Kidney tubule cell (primary cell): ENCODE results near the gene ACOT8.
"Not testable (repeated sequence)": the region's sequence is repeated elsewhere in the genome, so short reads cannot be mapped to it uniquely, and the experiment has no call there.

ENCODE experiments used
- DNase-seq: peaks from one replicate; pipeline ENCODE4 v3.0.0-alpha.2; 2018; ENCODE audit warnings: low spot score

ACOT8 gene

GRCh38 chr20:45827030-45827652 lies 30.1 kb downstream of the ACOT8 start, which contains the start of gene TNNC2:
TNNC2 (minus strand) TSS chr20:45827312; CDS start chr20:45827248, 64 bp downstream.
- DNase-seq = no peak

- DNase-seq = no peak
Observed at GRCh38 chr20:45826381-45827019, 30.7 kb downstream of the ACOT8 start.

DNA sequence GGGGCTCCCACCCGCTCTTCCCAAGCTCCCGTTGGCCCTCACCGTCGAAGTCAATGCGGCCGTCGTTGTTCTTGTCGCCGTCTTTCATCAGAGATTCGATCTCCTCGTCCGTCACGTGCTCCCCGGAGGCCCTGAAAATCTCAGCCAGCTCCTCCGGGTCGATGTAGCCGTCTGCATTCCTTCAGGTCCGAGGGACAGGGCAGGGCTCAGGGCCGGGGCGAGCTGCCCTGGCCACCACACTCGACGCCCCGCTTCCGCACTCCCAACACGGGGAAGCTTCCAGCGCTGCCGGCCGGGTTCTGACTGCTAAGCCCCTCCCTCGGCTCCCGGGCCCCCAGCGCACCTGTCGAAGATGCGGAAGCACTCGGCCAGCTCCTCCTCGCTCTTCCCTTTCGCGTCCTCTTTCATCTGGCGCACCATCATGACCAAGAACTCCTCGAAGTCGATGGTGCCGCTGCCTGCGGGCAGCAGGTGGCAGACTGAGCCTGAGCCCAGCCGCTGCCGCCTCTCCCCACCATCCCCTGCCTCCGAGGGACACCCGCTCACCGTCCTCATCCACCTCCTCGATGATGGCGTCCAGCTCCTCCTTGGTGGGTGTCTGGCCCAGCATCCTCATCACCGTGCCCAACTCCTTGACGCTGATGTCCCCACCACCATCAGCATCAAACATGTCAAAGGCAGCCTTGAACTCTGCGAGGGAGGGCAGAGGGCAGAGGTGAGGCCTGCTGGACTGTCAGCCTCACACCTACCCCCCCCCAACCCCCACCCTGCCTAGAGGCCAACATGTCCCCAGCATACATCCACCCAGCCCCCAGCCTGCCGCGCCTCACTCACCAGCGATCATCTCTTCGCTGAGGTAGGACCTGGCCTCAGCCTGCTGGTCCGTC lies 33.0 kb downstream of the ACOT8 start:
- peak; percentile 62 for DNase-seq

GRCh38 chr20:45822857-45823256 lies 34.3 kb downstream of the ACOT8 start:
- DNase-seq = peak; percentile 39

DNA sequence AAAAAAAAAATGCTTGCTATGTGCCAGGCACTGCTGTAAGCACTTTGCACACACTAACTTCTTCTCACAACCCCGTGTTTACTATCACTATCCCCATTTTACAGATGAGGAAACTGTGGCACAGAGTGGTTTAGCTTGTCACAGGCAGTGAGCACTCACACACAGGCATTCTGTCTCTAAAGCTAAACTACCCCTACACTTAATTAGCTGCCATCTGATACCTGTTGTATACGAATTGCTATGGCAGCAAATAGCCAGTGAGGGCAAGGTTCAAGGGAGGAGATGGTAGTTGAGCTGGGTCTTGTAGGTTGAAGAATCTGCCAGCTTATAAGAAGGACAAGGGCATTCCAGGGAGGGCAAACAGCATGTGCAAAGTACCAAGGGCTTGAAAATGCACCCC lies 35.2 kb downstream of the ACOT8 start:
- no peak for DNase-seq

DNA sequence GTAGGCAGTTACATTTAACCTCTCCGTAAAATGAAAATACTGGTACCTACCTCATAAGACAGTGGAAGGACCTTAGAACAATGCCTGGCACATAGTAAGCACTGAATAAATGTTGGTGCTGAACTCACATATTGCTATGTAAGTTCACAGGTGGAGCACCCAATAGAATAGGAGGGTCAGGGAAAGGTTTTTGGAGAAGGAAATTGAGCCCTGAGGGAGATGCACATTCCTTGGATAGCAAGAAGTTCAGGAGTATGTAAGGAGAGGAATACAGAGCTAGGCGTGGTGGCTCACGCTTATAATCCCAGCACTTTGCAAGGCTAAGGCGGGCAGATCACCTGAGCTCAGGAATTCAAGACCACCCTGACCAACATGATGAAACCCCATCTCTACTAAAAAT lies 37.7 kb downstream of the ACOT8 start:
- no peak for DNase-seq

DNA sequence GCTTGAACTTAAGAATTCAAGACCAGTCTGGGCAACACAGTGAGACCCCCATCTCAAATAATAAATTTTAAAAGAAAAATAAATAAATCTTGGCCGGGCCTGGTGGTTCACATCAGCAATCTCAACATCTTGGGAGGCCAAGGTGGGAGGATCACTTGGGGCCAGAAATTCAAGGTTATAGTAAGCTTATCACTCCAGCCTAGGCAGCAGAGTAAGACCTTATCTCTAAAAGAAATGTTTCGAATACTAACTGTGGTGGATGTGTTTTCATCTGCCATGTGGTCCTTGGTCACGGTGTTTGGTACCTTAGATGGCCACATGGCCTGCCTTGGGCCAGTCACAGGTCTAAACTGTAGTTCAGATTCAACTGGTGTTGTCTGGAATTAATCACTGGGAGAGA lies 39.0 kb downstream of the ACOT8 start:
- DNase-seq = no peak

- DNase-seq = peak; percentile 68
Observed at GRCh38 chr20:45817376-45818194, 39.6 kb downstream of the ACOT8 start.

DNA sequence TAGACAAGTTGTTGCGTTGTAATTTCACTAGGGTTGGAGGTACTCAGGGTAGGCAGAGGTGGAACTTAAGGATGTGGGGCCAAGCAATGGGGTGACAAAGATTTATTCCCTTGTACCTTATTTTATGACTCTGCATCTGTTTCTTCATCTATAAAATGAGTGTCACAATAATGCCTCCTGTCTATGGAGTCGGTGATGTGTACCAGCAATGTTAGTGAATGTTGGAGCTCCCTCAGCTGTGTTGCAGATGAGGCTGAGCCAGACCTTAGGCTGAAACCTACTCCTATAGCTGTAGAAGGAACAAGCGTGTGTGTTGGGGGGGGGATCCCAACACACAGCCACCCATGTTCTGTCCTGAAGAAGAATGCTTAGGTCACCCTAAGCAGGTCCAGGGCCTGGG lies 40.2 kb downstream of the ACOT8 start:
- DNase-seq = no peak

- no peak for DNase-seq
Observed at GRCh38 chr20:45814314-45814713, 42.9 kb downstream of the ACOT8 start.

- DNase-seq = no peak
Observed at GRCh38 chr20:45813489-45813888, 43.7 kb downstream of the ACOT8 start.

DNA sequence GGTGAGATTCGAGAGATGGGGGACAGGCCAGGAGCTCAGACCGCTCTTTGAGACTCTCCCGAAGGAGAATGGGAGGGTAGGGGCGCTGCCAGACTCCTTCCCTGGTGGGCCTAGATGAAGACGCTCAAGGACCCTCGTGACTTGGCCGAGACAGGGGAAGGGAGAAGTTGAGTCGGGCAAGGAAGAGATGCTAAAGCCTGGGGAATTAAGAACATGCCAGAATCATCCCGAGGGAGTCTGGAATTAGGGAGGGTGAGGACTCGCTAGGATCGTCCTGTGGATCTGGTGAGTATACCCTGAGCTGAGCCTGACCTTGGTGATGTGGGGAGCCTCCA lies 44.2 kb downstream of the ACOT8 start:
- no peak for DNase-seq

DNA sequence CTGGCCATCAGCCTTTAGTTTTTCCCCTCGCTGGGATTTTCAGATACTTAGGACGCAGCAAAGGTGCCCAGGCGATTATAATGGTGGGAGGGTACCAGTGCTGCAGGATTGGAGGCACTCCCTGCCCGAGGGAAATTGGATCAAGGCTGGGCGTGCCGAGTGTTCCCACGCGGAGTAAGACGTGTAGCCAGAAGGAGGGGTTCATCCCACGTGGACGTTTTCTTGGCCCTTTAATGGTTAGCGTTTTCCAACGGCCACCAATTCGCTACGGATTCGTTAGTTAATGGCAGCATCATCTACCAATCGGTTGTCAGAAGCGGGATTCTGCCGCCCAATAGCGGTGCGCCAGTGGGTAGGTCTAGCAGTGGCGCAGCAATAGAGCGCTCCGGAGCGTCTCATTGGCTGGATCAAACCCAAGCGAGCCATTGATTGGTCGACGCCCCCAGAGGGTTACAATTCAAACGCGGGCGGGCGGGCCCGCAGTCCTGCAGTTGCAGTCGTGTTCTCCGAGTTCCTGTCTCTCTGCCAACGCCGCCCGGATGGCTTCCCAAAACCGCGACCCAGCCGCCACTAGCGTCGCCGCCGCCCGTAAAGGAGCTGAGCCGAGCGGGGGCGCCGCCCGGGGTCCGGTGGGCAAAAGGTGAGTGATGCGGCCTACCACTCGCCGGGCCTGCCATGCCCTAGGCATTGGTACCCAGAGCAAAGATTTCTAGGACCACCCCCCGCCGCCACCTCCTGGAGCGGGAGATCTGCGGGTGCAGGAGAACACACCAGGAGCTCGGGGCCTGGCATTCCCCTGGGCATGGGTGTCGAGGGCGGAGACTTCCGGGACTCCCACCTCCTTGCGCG lies 44.8 kb downstream of the ACOT8 start, which contains the start of gene UBE2C:
UBE2C (plus strand) TSS at position 488 of the 849 bp plus-strand sequence; CDS start at position 540, 52 bp downstream.
- DNase-seq = peak; percentile 99

- DNase-seq = no peak
Observed at GRCh38 chr20:45810191-45810970, 46.8 kb downstream of the ACOT8 start.

- DNase-seq = no peak
Observed at GRCh38 chr20:45801851-45802250, 55.3 kb downstream of the ACOT8 start.

DNA sequence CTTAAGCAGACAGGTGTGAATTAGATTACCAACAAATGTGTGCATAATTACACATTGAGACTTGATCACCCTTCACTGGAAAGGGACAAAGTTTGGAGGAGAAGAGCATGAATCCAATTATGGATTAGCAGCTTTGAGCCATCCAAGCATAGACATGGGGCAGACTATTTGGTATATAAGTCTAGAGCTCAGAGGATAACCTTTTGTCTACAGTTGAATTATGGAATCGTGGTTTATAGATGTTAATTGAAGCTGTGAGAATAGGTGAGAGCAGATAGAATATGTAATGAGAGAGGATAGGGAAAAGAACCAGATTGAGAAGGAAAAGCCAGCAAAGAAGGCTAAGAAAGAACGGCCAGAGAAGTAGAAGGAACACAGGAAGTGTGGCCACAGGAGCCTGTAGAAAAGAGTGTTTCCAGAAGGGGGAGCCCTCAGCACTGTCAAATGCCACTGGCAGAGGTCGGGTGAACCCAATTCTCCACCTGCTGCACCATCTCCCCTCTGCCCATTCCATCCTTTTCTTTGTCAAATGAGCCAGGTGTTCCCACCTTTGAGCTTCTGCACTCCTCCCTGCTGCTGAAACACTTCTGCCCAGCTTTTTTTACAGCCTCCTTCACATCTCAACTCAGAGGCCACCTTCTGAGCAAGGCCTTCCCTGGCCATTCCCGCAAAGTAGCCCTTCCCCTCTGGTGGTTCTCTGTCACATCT lies 58.1 kb downstream of the ACOT8 start:
- peak; percentile 63 for DNase-seq

- not testable (repeated sequence) for DNase-seq
Observed at GRCh38 chr20:45797955-45798354, 59.2 kb downstream of the ACOT8 start.

DNA sequence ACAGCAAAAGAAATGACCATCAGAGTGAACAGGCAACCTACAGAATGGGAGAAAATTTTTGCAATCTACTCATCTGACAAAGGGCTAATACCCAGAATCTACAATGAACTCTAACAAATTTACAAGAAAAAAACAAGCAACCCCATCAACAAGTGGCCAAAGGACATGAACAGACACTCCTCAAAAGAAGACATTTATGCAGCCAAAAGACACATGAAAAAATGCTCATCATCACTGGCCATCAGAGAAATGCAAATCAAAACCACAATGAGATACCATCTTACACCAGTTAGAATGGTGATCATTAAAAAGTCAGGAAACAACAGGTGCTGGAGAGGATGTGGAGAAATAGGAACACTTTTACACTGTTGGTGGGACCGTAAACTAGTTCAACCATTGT lies 59.7 kb downstream of the ACOT8 start:
- not testable (repeated sequence) for DNase-seq

DNA sequence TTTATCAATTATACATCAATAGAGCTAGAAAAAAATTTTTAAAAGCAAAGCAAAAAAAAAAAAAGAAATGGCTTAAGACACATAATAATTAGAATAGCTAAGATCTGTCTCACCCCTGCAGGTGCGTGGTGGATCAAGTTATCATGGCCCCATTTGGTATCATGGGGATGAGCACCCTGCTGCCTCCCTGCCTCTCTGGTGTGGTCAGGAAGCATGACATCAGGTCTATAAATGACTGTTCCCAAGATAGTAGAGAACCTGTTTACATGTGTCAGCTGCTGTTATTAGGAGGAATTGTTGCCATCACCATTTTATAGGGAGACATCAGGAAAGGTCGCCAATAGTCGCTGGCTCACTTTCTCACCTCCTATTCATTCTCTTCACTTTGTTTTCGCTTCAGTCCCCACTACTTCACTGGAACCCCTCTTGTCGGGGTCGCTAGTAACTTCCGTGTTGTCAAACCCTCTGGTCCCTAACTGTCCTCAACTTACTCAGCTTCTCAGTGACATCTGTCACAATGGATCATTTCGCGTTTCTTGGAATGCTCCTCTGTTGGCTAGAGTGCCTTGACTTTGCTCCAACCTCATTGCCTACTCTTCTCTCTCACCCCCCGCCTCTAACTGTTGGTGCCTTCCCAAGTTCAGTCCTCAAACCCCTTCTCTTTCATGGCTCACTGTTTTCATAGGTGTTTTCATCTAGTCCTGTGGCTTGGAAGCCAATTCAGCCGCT lies 60.7 kb downstream of the ACOT8 start:
- DNase-seq = no peak
